ENCODE data around the gene ZSCAN12. TPM values are rescaled to one million over a fixed set of nuclear protein-coding genes. Genes with fewer than 3 reads are reported as not detected.

ZSCAN12 gene
- total RNA-seq, 2 donors from 2014 or later, result 2.1 to 3.4 TPM

- no peak for TF ChIP-seq CTCF (IDR thresholded peaks at IDR 0.05)
- Histone ChIP-seq H3K27ac (peak overlapping the region in 1 of 2 donors; percentile 79), H3K4me1 (no peaks in the 10 kb centered on the region), H3K27me3 (no peaks in the 10 kb centered on the region), H3K9me3 (no peaks in the 10 kb centered on the region), H3K4me3 (no peak overlapping the region), H3K36me3 (peaks cover 27% of the 10 kb centered on the region)
- DNase-seq (ENCODE audit: low spot score), result no peak
These were observed 15.4 kb downstream of the ZSCAN12 start for GRCh38 chr6:28384143-28384533.

- peak overlapping the region; percentile 79 for H3K27ac ChIP-seq
- TF ChIP-seq CTCF (IDR thresholded peaks at IDR 0.05), result peak; percentile 21 to 59
- peaks cover 0 to 5% of the 10 kb centered on the region in 2 donors for H3K9me3 ChIP-seq
- peak; percentile 91 for DNase-seq (ENCODE audit: low spot score)
- H3K36me3 ChIP-seq, result peaks cover 21% of the 10 kb centered on the region
- H3K4me1 ChIP-seq, result no peaks in the 10 kb centered on the region
- H3K27me3 ChIP-seq, result no peaks in the 10 kb centered on the region
- peak overlapping the region; percentile 38 to 52 for H3K4me3 ChIP-seq
These were observed 16.1 kb downstream of the ZSCAN12 start for GRCh38 chr6:28383235-28384142.

- Histone ChIP-seq H3K27me3 (no peaks in the 10 kb centered on the region), H3K4me3 (no peak overlapping the region), H3K4me1 (no peaks in the 10 kb centered on the region), H3K9me3 (peaks cover 0 to 11% of the 10 kb centered on the region in 2 donors), H3K27ac (no peak overlapping the region), H3K36me3 (peaks cover 21% of the 10 kb centered on the region)
- no peak for TF ChIP-seq CTCF (IDR thresholded peaks at IDR 0.05)
- no peak for DNase-seq (ENCODE audit: low spot score)
These were observed 19.2 kb downstream of the ZSCAN12 start for GRCh38 chr6:28380381-28380780.

GRCh38 chr6:28378644-28379043, 20.9 kb downstream of the ZSCAN12 start:
- Histone ChIP-seq H3K4me1 (no peaks in the 10 kb centered on the region), H3K36me3 (peaks cover 21% of the 10 kb centered on the region), H3K27me3 (no peaks in the 10 kb centered on the region), H3K4me3 (no peak overlapping the region), H3K27ac (no peak overlapping the region), H3K9me3 (peaks cover 0 to 11% of the 10 kb centered on the region in 2 donors)
- TF ChIP-seq CTCF (IDR thresholded peaks at IDR 0.05), result no peak
- DNase-seq (ENCODE audit: low spot score), result no peak

- no peak for DNase-seq (ENCODE audit: low spot score)
- Histone ChIP-seq H3K27ac (no peak overlapping the region), H3K4me1 (no peaks in the 10 kb centered on the region), H3K4me3 (no peak overlapping the region), H3K36me3 (peaks cover 21% of the 10 kb centered on the region), H3K27me3 (no peaks in the 10 kb centered on the region), H3K9me3 (peaks cover 0 to 11% of the 10 kb centered on the region in 2 donors)
- no peak for TF ChIP-seq CTCF (IDR thresholded peaks at IDR 0.05)
These were observed 21.7 kb downstream of the ZSCAN12 start for GRCh38 chr6:28377879-28378278.

All from right atrium auricular region (tissue), 2 donors.